ENCODE measurements around the gene ABTB1.

The ABTB1 gene

DNA sequence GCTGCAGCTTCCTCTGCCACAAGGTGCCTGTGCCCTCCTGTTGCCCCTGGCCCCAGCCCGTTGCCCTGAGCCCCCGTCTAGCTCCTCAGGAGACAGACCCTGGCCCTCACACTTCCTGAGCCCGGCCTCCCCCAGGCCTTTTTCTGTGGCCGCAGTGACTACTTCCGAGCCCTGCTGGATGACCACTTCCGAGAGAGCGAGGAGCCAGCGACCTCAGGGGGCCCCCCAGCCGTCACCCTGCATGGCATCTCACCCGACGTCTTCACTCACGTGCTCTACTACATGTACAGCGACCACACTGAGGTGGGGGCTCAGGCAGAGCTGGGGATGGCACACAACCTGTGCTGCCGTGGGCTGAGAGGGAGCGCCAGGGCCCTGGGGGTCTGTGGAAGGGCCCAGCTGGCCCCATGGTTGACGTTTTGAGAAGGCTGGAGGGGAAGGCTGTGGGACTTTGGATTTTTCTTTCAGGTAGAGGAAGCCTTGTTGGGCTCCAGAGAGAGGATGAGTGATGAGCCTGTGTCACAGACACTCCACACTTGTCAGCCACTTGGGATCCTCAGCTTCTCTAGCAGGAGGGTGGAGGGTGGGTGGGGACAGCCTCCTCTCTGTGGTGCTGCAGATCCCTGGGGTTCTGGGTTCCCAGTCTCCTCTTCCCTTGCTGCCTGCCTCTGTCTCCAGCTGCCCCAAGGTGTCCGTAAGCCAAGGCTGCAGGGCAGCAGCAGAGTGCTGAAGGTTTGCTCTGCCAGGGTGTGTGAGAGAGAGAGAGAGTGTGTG is 5.0 kb downstream of the ABTB1 start:
- Histone ChIP-seq H3K9ac (ENCODE audit: low read length) (no peak overlapping the region), H3K27me3 (ENCODE audit: low read depth, low read length) (no peaks in the 10 kb centered on the region), H3K4me3 (ENCODE audit: low read length) (no peak overlapping the region), H2AFZ (ENCODE audit: low read depth, low read length) (no peak overlapping the region), H3K9me3 (ENCODE audit: insufficient read depth, low read length) (no peaks in the 10 kb centered on the region), H3K79me2 (ENCODE audit: low read length) (no peaks in the 10 kb centered on the region), H3K27ac (ENCODE audit: low read length) (no peak overlapping the region), H3K4me1 (ENCODE audit: low read length) (peaks cover 7% of the 10 kb centered on the region), H4K20me1 (ENCODE audit: insufficient read depth, low read length) (no peaks in the 10 kb centered on the region), H3K4me2 (ENCODE audit: low read length) (no peak overlapping the region), H3K36me3 (replicated peaks; ENCODE audit: low read depth, low read length) (no peaks in the 10 kb centered on the region)
- no peak for TF ChIP-seq EZH2phosphoT487 (IDR thresholded peaks at IDR 0.05; ENCODE audit: low read depth)
- TF ChIP-seq, protein P1, sequence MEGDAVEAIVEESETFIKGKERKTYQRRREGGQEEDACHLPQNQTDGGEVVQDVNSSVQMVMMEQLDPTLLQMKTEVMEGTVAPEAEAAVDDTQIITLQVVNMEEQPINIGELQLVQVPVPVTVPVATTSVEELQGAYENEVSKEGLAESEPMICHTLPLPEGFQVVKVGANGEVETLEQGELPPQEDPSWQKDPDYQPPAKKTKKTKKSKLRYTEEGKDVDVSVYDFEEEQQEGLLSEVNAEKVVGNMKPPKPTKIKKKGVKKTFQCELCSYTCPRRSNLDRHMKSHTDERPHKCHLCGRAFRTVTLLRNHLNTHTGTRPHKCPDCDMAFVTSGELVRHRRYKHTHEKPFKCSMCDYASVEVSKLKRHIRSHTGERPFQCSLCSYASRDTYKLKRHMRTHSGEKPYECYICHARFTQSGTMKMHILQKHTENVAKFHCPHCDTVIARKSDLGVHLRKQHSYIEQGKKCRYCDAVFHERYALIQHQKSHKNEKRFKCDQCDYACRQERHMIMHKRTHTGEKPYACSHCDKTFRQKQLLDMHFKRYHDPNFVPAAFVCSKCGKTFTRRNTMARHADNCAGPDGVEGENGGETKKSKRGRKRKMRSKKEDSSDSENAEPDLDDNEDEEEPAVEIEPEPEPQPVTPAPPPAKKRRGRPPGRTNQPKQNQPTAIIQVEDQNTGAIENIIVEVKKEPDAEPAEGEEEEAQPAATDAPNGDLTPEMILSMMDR (IDR thresholded peaks at IDR 0.05; ENCODE audit: low read depth, low read length): no peak

DNA sequence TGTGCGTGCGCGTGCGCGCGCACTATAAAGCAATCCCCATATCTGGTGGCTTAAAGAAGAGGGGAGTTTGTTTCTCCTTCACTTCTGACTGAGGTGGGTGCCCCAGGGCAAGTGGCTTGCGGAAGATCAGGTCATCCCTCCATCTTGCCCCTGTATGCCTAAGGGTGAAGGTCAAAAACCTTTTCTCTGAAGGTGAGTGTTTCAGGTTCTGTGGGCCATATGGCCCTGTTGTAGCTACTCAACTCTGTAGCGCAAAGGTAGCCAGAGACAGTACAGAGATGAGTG is 5.5 kb downstream of the ABTB1 start:
- Histone ChIP-seq H3K27ac (ENCODE audit: low read length) (no peak overlapping the region), H3K79me2 (ENCODE audit: low read length) (no peaks in the 10 kb centered on the region), H3K9ac (ENCODE audit: low read length) (no peak overlapping the region), H3K36me3 (replicated peaks; ENCODE audit: low read depth, low read length) (no peaks in the 10 kb centered on the region), H2AFZ (ENCODE audit: low read depth, low read length) (no peak overlapping the region), H3K4me3 (ENCODE audit: low read length) (no peak overlapping the region), H3K27me3 (ENCODE audit: low read depth, low read length) (no peaks in the 10 kb centered on the region), H3K4me2 (ENCODE audit: low read length) (no peak overlapping the region), H3K4me1 (ENCODE audit: low read length) (peaks cover 7% of the 10 kb centered on the region), H4K20me1 (ENCODE audit: insufficient read depth, low read length) (no peaks in the 10 kb centered on the region), H3K9me3 (ENCODE audit: insufficient read depth, low read length) (no peaks in the 10 kb centered on the region)
- no peak for TF ChIP-seq EZH2phosphoT487 (IDR thresholded peaks at IDR 0.05; ENCODE audit: low read depth)
- TF ChIP-seq, protein P1 (IDR thresholded peaks at IDR 0.05; ENCODE audit: low read depth, low read length): no peak

DNA sequence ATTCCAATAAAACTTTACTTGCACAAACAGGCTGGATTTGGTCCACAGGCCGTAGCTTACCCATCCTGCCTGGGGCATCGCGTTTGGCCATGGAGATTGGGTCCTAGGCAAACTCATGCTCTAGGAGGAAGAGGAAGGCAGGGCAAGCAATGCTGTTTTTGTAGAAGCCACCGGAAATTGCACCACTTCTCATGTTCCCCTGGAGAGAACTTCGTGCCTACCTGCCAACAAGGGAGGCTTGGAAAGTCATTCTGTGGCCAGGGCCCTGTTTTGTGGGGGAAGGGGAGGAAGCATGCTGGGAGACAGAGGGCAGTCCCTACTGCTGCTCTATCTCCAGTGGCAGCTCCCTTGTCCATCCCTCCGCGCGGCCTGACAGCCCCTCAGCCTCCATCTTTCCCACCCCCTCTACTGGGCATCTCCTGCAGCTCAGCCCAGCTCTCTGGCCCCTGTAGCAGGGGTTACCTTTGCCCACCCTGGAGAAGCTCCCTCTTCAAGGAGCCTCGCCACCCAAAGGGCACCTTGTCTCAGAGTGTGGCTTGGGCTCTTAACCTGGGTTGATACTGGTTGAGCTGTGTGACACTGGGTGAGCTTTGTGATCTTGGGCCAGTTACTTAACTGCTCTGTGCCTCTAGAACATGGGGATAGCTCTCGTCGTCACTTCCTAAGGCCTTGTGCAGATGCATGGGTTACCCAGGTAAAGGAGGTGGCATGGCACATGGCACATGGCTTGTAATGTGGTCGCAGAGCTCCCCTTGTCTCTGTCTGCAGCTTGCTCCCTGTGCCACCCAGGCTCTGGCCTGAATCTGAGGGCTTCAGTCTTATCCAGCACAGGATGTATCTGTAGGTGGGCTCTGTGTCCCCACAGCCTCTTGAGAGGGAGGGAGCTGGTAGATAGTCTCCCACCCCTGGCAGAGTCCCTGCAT is 6.1 kb downstream of the ABTB1 start:
- H3K36me3 ChIP-seq (replicated peaks; ENCODE audit: low read depth, low read length): no peaks in the 10 kb centered on the region
- no peak overlapping the region for H3K4me2 ChIP-seq (ENCODE audit: low read length)
- H3K9me3 ChIP-seq (ENCODE audit: insufficient read depth, low read length): no peaks in the 10 kb centered on the region
- no peaks in the 10 kb centered on the region for H4K20me1 ChIP-seq (ENCODE audit: insufficient read depth, low read length)
- no peak overlapping the region for H3K4me3 ChIP-seq (ENCODE audit: low read length)
- H3K27me3 ChIP-seq (ENCODE audit: low read depth, low read length): no peaks in the 10 kb centered on the region
- no peak overlapping the region for H3K9ac ChIP-seq (ENCODE audit: low read length)
- no peak overlapping the region for H2AFZ ChIP-seq (ENCODE audit: low read depth, low read length)
- H3K79me2 ChIP-seq (ENCODE audit: low read length): no peaks in the 10 kb centered on the region
- peaks cover 2% of the 10 kb centered on the region; the same call in 1 of the 2 replicates for H3K4me1 ChIP-seq (ENCODE audit: low read length)
- H3K27ac ChIP-seq (ENCODE audit: low read length): no peak overlapping the region
- no peak for TF ChIP-seq EZH2phosphoT487 (IDR thresholded peaks at IDR 0.05; ENCODE audit: low read depth)

DNA sequence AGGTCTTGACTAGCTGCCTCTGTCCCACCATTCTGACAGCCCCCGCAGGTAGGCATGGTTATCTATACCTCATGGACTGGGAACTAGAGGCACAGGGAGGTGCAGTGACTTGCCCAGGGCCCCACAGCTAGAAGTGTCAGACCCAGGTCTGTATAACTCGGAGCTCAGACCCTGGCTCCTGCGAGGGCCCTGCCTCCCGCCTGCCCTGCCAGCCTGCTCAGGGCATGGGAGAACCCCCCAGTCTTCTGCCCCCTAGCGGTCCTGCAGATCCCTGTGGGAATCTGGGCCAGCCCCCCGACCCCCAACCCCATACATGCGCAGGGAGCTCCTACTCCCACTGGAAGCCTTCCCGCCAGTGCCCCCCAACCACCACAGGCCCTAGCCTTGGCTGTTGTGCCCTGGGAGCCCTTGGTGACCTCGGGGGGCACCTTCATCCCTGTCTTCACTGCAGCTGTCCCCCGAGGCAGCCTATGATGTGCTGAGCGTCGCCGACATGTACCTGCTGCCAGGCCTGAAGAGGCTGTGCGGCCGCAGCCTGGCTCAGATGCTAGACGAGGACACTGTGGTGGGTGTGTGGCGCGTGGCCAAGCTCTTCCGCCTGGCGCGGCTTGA is 6.9 kb downstream of the ABTB1 start:
- Histone ChIP-seq H3K27ac (ENCODE audit: low read length) (no peak overlapping the region), H3K79me2 (ENCODE audit: low read length) (no peaks in the 10 kb centered on the region), H3K27me3 (ENCODE audit: low read depth, low read length) (no peaks in the 10 kb centered on the region), H3K36me3 (replicated peaks; ENCODE audit: low read depth, low read length) (no peaks in the 10 kb centered on the region), H3K4me1 (ENCODE audit: low read length) (no peaks in the 10 kb centered on the region), H3K9ac (ENCODE audit: low read length) (no peak overlapping the region), H2AFZ (ENCODE audit: low read depth, low read length) (no peak overlapping the region), H4K20me1 (ENCODE audit: insufficient read depth, low read length) (no peaks in the 10 kb centered on the region), H3K9me3 (ENCODE audit: insufficient read depth, low read length) (no peaks in the 10 kb centered on the region), H3K4me2 (ENCODE audit: low read length) (no peak overlapping the region), H3K4me3 (ENCODE audit: low read length) (no peak overlapping the region)
- TF ChIP-seq, protein P1 (IDR thresholded peaks at IDR 0.05; ENCODE audit: low read depth, low read length): peak; percentile 36
- no peak for TF ChIP-seq EZH2phosphoT487 (IDR thresholded peaks at IDR 0.05; ENCODE audit: low read depth)

Measured in OCI-LY3 (cell line).